ENCODE measurements around the gene GATC.

The GATC gene

DNA sequence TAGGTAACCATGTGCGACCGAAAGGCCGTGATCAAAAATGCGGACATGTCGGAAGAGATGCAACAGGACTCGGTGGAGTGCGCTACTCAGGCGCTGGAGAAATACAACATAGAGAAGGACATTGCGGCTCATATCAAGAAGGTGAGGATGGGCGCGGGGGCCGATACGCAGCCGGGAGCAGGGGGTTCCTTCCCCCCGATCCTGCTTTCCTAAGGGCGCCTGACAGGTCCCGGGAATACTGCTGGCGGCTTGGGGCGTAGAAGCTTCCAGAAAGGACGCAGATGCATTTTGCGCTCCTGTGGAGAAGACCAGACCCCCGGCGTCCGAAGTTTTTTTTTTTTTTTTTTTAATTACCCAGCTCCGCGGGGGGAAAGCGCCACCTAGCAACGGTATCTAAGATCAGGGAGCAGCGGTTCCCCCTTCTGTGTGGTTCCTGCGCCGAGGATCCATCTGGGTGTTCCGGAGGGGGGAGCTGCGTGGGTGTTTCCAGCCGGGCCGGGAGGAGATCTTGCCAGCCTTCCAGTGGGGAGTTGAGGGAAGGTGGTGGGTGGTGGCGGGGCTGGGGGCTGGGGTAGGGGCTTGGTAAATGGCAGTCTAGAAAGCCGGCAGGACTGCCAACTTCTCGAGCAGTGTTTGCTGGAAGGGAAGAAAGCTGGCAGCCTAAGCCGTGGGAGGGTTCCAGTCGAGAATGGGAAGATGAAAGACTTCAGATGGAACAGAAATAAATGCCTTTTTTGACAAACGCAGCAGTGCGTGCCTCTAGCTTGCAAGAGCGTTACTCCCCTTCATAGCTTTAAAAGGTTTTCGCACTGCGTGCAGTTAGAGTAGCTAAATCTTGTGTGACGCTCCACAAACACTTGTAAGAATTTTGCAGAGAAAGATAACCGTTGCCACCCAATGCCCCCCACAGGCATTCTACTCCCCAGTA, 50.4 kb downstream of the GATC start:
- Histone ChIP-seq H3K4me3 (ENCODE audit: low read depth in 1 of 2, low read length in 2 of 2) (peak overlapping the region; percentile 94), H3K27ac (ENCODE audit: low read depth, low read length) (peak overlapping the region; percentile 58), H3K36me3 (ENCODE audit: control insufficient read depth in 1 of 2, insufficient read depth in 2 of 2, low read length in 2 of 2) (peaks cover 5 to 14% of the 10 kb centered on the region in 2 donors), H3K27me3 (ENCODE audit: control insufficient read depth in 1 of 2, insufficient read depth in 2 of 2, low read length in 2 of 2) (no peaks in the 10 kb centered on the region), H3K9me3 (ENCODE audit: control insufficient read depth in 1 of 2, low read length in 2 of 2) (no peaks in the 10 kb centered on the region), H3K9ac (ENCODE audit: low read depth in 1 of 2, low read length in 2 of 2) (peak overlapping the region; percentile 65 to 91), H3K4me1 (ENCODE audit: control insufficient read depth in 1 of 2, insufficient read depth in 2 of 2, low read length in 2 of 2) (peaks cover 18 to 21% of the 10 kb centered on the region in 2 donors)

GRCh38 chr12:120497524-120498150, 51.4 kb downstream of the GATC start:
- Histone ChIP-seq H3K27me3 (ENCODE audit: control insufficient read depth in 1 of 2, insufficient read depth in 2 of 2, low read length in 2 of 2) (no peaks in the 10 kb centered on the region), H3K4me1 (ENCODE audit: control insufficient read depth in 1 of 2, insufficient read depth in 2 of 2, low read length in 2 of 2) (peaks cover 18 to 21% of the 10 kb centered on the region in 2 donors), H3K27ac (ENCODE audit: low read depth, low read length) (no peak overlapping the region), H3K36me3 (ENCODE audit: control insufficient read depth in 1 of 2, insufficient read depth in 2 of 2, low read length in 2 of 2) (peaks cover 5 to 14% of the 10 kb centered on the region in 2 donors), H3K9ac (ENCODE audit: low read depth in 1 of 2, low read length in 2 of 2) (peak overlapping the region; percentile 53 to 65), H3K9me3 (ENCODE audit: control insufficient read depth in 1 of 2, low read length in 2 of 2) (no peaks in the 10 kb centered on the region), H3K4me3 (ENCODE audit: low read depth in 1 of 2, low read length in 2 of 2) (peak overlapping the region; percentile 94)

DNA sequence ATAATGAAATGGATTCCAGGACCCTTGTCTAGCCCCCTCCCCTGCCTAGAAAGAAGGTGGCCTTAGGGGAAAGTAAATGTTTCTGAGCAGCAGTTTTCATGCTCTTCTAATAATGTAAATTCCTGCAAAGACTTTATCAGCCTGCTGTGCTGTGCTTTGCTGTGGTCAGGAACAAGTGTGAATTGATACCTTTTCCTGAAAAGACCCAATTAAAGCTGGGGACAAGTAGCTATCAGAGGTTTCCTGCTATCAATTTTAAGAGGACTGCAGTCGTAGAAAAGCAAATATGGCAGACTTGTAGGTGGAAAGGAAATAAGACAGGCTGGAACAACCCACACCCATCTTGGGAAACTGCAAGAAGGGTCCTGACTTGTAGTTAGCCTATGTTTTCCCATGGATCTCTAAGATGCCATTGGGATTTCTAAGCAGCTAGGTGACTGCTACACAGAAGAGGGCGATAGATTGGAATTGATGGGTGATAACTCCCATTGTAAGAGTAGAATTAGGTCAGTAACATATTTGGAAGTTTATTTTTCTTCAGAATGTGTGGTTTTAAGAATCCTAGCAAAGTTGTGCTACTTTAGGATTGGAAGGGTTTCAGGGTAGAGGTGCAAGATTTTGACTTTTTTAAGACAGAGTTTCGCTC, 52.7 kb downstream of the GATC start:
- peaks cover 12 to 27% of the 10 kb centered on the region in 2 donors for H3K36me3 ChIP-seq (ENCODE audit: control insufficient read depth in 1 of 2, insufficient read depth in 2 of 2, low read length in 2 of 2)
- H3K4me1 ChIP-seq (ENCODE audit: control insufficient read depth in 1 of 2, insufficient read depth in 2 of 2, low read length in 2 of 2): peaks cover 18 to 21% of the 10 kb centered on the region in 2 donors
- H3K27ac ChIP-seq (ENCODE audit: low read depth, low read length): no peak overlapping the region
- no peaks in the 10 kb centered on the region for H3K27me3 ChIP-seq (ENCODE audit: control insufficient read depth in 1 of 2, insufficient read depth in 2 of 2, low read length in 2 of 2)
- no peaks in the 10 kb centered on the region for H3K9me3 ChIP-seq (ENCODE audit: control insufficient read depth in 1 of 2, low read length in 2 of 2)
- H3K9ac ChIP-seq (ENCODE audit: low read depth in 1 of 2, low read length in 2 of 2): no peak overlapping the region
- H3K4me3 ChIP-seq (ENCODE audit: low read depth in 1 of 2, low read length in 2 of 2): no peak overlapping the region

- H3K27ac ChIP-seq (ENCODE audit: low read depth, low read length): no peak overlapping the region
- peaks cover 12 to 35% of the 10 kb centered on the region in 2 donors for H3K36me3 ChIP-seq (ENCODE audit: control insufficient read depth in 1 of 2, insufficient read depth in 2 of 2, low read length in 2 of 2)
- no peak overlapping the region for H3K9ac ChIP-seq (ENCODE audit: low read depth in 1 of 2, low read length in 2 of 2)
Measured at GRCh38 chr12:120500581-120500980, 54.3 kb downstream of the GATC start.

GRCh38 chr12:120504587-120504986, 58.3 kb downstream of the GATC start:
- H3K9ac ChIP-seq (ENCODE audit: low read depth in 1 of 2, low read length in 2 of 2): no peak overlapping the region
- no peaks in the 10 kb centered on the region for H3K27me3 ChIP-seq (ENCODE audit: control insufficient read depth in 1 of 2, insufficient read depth in 2 of 2, low read length in 2 of 2)
- H3K4me1 ChIP-seq (ENCODE audit: control insufficient read depth in 1 of 2, insufficient read depth in 2 of 2, low read length in 2 of 2): no peaks in the 10 kb centered on the region
- no peak overlapping the region for H3K4me3 ChIP-seq (ENCODE audit: low read depth in 1 of 2, low read length in 2 of 2)
- H3K36me3 ChIP-seq (ENCODE audit: control insufficient read depth in 1 of 2, insufficient read depth in 2 of 2, low read length in 2 of 2): peaks cover 12 to 34% of the 10 kb centered on the region in 2 donors
- no peak overlapping the region for H3K27ac ChIP-seq (ENCODE audit: low read depth, low read length)
- no peaks in the 10 kb centered on the region for H3K9me3 ChIP-seq (ENCODE audit: control insufficient read depth in 1 of 2, low read length in 2 of 2)

More at GRCh38 chr12:120500581-120500980, 54.3 kb downstream of the GATC start:
- Histone ChIP-seq H3K27me3 (ENCODE audit: control insufficient read depth in 1 of 2, insufficient read depth in 2 of 2, low read length in 2 of 2) (no peaks in the 10 kb centered on the region), H3K4me1 (ENCODE audit: control insufficient read depth in 1 of 2, insufficient read depth in 2 of 2, low read length in 2 of 2) (peaks cover 11 to 16% of the 10 kb centered on the region in 2 donors), H3K9me3 (ENCODE audit: control insufficient read depth in 1 of 2, low read length in 2 of 2) (no peaks in the 10 kb centered on the region), H3K4me3 (ENCODE audit: low read depth in 1 of 2, low read length in 2 of 2) (no peak overlapping the region)

DNA sequence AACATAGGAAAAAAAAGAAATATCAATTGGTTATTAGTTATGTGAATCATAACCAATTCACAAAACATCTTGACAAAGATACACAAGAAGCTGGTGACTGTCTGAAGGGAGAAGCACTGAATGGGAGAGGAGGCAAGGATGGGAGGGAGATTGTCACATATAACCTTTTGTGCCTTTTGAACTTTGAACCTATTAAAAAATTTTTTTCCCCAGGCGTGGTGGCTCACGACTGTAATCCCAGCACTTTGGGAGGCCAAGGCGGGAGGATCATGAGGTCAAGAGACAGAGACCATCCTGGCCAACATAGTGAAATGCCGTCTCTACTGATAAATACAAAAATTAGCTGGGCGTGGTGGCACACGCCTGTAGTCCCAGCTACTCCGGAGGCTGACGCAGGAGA, 62.3 kb downstream of the GATC start:
- Histone ChIP-seq H3K36me3 (ENCODE audit: control insufficient read depth in 1 of 2, insufficient read depth in 2 of 2, low read length in 2 of 2) (peaks cover 17 to 39% of the 10 kb centered on the region in 2 donors), H3K27me3 (ENCODE audit: control insufficient read depth in 1 of 2, insufficient read depth in 2 of 2, low read length in 2 of 2) (no peaks in the 10 kb centered on the region), H3K9ac (ENCODE audit: low read depth in 1 of 2, low read length in 2 of 2) (no peak overlapping the region), H3K27ac (ENCODE audit: low read depth, low read length) (no peak overlapping the region), H3K9me3 (ENCODE audit: control insufficient read depth in 1 of 2, low read length in 2 of 2) (no peaks in the 10 kb centered on the region), H3K4me3 (ENCODE audit: low read depth in 1 of 2, low read length in 2 of 2) (no peak overlapping the region), H3K4me1 (ENCODE audit: control insufficient read depth in 1 of 2, insufficient read depth in 2 of 2, low read length in 2 of 2) (no peaks in the 10 kb centered on the region)

Measured in duodenal mucosa (tissue), 2 donors.